WI38 (cell line): Measurements from ENCODE around the gene SIRT7.

Experiments used
- H3K4me3 ChIP-seq: 2 replicates; pipeline ENCODE4 v1.5.1; 2011; ENCODE audit warnings: low read depth, mild to moderate bottlenecking, control low read depth, low read length
- CTCF ChIP-seq: IDR thresholded peaks from 2 replicates; pipeline ENCODE4 v1.5.1; 2012; ENCODE audit warnings: low read depth, mild to moderate bottlenecking, control low read depth, low read length

The SIRT7 gene

GRCh38 chr17:81924557-81925532, 6.9 kb upstream of the SIRT7 start:
- no peak for TF ChIP-seq CTCF
- H3K4me3 ChIP-seq = no peak overlapping the region

- H3K4me3 ChIP-seq = peak overlapping the region; percentile 49
- TF ChIP-seq CTCF = no peak
These were observed 5.6 kb upstream of the SIRT7 start for GRCh38 chr17:81923302-81924260.

- H3K4me3 ChIP-seq = peak overlapping the region; percentile 49
- TF ChIP-seq CTCF = no peak
These were observed 4.8 kb upstream of the SIRT7 start for GRCh38 chr17:81922566-81923301.

- no peak overlapping the region for H3K4me3 ChIP-seq
These were observed 4.1 kb upstream of the SIRT7 start for GRCh38 chr17:81921996-81922565.

GRCh38 chr17:81921537-81921862, 3.5 kb upstream of the SIRT7 start:
- no peak for TF ChIP-seq CTCF
- no peak overlapping the region for H3K4me3 ChIP-seq

More at GRCh38 chr17:81921996-81922565, 4.1 kb upstream of the SIRT7 start:
- no peak for TF ChIP-seq CTCF

GRCh38 chr17:81920612-81921536, 2.9 kb upstream of the SIRT7 start:
- H3K4me3 ChIP-seq = no peak overlapping the region
- TF ChIP-seq CTCF = no peak
